SK-N-MC (cell line): ENCODE data around the gene TLCD5.

Source experiments
- EZH2 ChIP-seq: fragments of 200-600 bp; sonication (generic); IDR thresholded peaks from one replicate; pipeline ENCODE4 v1.6.1; 2017; ENCODE audit warnings: antibody characterized with exemption
- FOXP2 ChIP-seq: optimal IDR thresholded peaks from 2 replicates; pipeline ENCODE3; 2011; ENCODE audit warnings: mild to moderate bottlenecking, moderate library complexity; ENCODE audit not compliant: insufficient read depth; ENCODE audit errors: extremely low read length, control extremely low read depth
- POLR2AphosphoS5 ChIP-seq: IDR thresholded peaks from 2 replicates; pipeline ENCODE4 v1.6.1; 2012; ENCODE audit warnings: mild to moderate bottlenecking, low read depth, low read length, borderline replicate concordance

DNA sequence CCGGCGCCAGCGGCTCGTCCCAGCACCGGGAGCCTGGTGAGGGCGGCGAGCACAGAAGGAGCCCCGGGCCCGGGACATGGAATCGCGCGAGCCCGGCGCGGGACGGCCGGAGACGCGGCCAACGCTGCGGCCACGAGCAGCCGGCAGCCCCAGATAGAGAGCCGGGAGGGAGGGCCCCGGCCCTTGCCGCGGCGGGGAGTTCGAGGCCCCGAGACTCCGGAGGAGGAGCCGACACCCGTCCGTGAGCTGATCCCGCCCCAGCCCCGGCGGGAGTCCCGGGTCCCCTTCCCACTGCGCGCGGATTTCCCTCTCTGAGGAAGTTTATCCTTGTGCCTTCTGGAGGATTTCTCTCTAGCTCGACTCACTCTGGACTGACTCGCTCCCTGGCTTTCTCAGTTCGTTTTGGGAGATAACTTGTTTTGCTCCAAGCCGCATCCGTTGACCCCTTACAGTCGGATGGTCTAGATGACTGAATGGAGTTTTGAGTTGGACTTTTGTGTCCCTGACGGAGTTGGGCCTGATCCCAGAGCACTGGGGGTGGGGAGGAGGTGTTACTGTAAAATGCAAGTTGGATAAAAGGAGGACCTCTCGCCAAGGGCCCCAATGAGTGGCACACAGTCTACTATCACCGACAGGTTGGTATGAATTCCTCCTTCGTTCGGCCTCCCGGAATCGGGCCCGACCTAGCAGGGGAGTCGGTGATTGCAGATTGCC is 11.7 kb downstream of the TLCD5 start:
- TF ChIP-seq EZH2 (no peak), POLR2AphosphoS5 (no peak), FOXP2 (no peak)
